ENCODE results near the gene BRD2.

DNA sequence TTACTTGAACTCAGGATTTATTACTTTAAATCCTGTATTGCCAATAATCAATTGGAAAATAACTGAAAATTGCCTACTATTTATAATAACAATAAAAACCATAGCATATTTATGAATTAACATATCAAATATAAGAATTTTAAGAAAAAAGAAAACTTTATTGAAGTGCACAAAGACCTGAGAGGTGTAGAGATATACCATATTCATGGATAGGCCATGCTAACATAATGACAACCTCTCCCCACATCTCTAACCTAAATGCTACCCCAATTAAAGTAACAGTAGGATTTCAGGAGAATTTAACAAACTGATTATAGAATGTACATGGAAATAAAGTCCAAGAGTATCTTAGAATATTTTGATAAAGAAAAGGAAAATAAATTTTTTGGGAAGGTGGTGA lies 22.4 kb upstream of the BRD2 start:
- TF ChIP-seq CTCF (IDR thresholded peaks at IDR 0.05; ENCODE audit: borderline replicate concordance, extremely low read depth, low read length, poor library complexity, severe bottlenecking) (no peak), EZH2 (IDR thresholded peaks at IDR 0.05; ENCODE audit: borderline replicate concordance, low read depth, low read length, severe bottlenecking) (no peak)
